Measurements from ENCODE around the gene INIP. TPM values are rescaled to one million over a fixed set of nuclear protein-coding genes. Genes with fewer than 3 reads are reported as not detected.

INIP gene, protein sequence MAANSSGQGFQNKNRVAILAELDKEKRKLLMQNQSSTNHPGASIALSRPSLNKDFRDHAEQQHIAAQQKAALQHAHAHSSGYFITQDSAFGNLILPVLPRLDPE
- 43.0 TPM for polyA plus RNA-seq

DNA sequence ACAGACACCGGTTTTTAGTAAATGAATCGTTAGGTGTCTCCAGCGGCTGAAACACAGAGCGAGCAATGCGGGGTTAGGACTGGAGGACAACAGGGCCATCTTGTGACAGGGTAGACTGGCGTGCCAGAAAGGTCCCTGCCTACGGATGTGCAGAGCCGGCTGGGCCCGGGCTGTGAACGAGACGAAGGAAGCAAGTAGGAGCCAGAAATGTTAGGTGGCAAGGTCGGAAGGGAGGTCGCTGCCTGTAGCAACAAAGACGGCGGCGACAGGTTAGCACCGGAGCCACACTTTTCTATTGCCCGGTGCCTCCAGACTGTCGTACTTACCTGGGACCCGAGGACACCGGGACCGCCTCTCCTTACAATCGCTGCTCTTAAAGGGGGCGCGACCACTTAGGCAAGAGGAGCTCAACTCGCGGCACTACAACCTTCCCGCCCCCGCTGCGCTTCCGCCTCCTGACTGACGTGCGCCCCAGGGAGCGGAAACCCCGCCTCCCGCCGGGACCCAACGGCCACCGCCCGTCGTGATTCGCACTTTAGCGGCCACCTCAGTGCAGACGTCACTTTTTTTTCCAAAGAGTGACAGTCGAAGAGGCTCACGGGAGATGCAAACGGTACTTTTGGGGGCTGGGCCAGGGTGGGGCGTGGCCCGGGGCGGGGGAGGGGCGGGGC lies at the start of gene INIP:
Gene INIP (minus strand): TSS at position 457 of the 671 bp plus-strand sequence. CDS start 1,632 bp downstream, outside the sequence.
- Mint-ChIP-seq H3K27ac (peak within 1 kb of the TSS; percentile 94 to 98 (median 95)), H3K27me3 (no peaks in the 10 kb centered on the region), H3K4me3 (peak within 1 kb of the TSS; percentile 94 to 100 (median 98)), H3K9me3 (no peaks in the 10 kb centered on the region), H3K4me1 (peaks cover 17 to 23% (median 18%) of the 10 kb centered on the region in 3 donors), H3K36me3 (peaks cover 7% of the 10 kb centered on the region)

DNA sequence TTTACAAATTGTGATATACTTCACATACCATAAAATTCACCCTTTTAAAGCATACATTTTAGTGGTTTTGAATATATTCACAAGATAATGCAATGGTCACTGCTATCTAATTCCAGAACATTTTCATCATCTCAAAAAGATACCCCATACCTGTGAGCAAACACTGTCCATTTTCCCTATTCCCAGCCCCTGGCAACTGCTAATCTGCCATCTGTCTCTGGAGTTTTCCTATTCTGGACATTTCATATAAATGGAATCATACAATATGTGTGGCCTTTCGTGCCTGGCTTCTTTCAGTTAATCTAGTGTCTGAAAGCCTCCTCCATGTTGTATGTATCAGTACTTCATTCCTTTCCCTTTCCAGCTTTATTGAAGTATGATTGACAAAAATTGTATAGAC lies 47.4 kb upstream of the INIP start:
- Mint-ChIP-seq H3K27ac (no peak overlapping the region), H3K4me1 (peaks cover 0 to 7% (median 2%) of the 10 kb centered on the region in 3 donors), H3K9me3 (peaks cover 0 to 7% (median 5%) of the 10 kb centered on the region in 3 donors), H3K4me3 (no peak overlapping the region), H3K27me3 (no peaks in the 10 kb centered on the region), H3K36me3 (peaks cover 2% of the 10 kb centered on the region)

DNA sequence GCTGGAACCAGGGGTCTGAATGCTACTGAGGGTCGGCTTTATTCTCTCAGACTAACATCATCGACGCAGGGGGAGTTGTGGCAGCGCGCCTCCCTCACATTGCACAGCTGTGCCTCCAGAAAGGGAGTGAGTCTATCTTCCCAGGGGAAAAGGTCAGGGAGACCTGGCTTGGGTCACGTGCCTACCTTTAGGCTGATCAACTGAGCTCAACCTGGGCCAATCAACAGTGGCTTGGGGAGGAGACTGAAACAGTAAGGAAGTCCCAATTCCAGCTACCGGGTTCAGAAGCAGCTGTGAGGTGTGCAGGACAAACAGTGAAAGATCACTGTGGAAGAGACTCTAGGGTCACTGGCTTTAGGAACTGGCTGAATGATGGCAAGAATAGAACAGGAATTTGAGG lies 46.9 kb upstream of the INIP start:
- Mint-ChIP-seq H3K9me3 (peaks cover 0 to 7% (median 5%) of the 10 kb centered on the region in 3 donors), H3K27ac (no peak overlapping the region), H3K4me1 (peaks cover 0 to 7% (median 2%) of the 10 kb centered on the region in 3 donors), H3K27me3 (no peaks in the 10 kb centered on the region), H3K4me3 (no peak overlapping the region), H3K36me3 (peaks cover 2% of the 10 kb centered on the region)

- H3K4me3 Mint-ChIP-seq: no peak overlapping the region
- peaks cover 2% of the 10 kb centered on the region for H3K36me3 Mint-ChIP-seq
- H3K9me3 Mint-ChIP-seq: peaks cover 0 to 7% (median 5%) of the 10 kb centered on the region in 3 donors
- H3K27me3 Mint-ChIP-seq: no peaks in the 10 kb centered on the region
- peaks cover 0 to 7% (median 2%) of the 10 kb centered on the region in 3 donors for H3K4me1 Mint-ChIP-seq
- no peak overlapping the region for H3K27ac Mint-ChIP-seq
Observed at GRCh38 chr9:112764344-112764743, 46.4 kb upstream of the INIP start.

DNA sequence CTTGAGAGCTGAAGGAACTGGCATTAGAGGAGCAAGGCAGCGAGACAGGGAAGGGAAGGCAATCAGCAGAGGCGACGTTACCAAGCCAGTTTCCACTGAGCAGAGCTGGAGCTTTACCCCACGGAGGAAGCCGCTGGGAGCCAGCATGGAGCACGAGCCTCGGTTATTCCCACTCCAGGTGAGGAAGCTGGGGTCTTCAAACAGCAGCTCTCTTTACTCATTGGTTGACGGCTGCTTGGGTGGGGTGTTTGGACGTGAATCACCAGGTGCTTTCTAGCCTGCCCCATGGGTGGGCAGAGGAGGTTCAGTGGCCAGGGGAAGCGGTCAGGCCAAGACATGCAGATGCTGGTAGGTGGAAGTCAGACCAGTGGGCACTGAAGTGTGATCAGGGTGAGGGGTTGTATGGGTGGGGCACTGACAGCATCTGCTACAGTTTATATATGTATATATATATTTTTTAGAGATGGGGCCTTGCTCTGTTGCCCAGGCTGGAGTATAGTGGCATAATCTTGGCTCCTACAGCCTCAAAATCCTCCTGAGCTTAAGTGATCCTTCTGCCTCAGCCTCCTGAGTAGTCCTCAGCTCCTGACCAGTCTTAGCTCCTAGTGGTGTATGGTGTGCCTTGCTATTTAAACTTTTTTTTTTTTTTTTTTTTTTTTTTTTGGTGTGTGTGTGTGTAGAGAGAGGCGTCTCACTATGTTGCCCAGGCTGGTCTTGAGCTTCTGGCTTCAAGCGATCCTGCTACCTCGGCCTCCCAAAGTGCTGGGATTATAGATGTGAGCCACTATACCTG lies 45.0 kb upstream of the INIP start:
- Mint-ChIP-seq H3K9me3 (peaks cover 0 to 7% (median 2%) of the 10 kb centered on the region in 3 donors), H3K4me1 (peaks cover 0 to 7% (median 2%) of the 10 kb centered on the region in 3 donors), H3K4me3 (peak overlapping the region in 1 of 4 donors; percentile 47), H3K27me3 (no peaks in the 10 kb centered on the region), H3K36me3 (peaks cover under 1% of the 10 kb centered on the region), H3K27ac (no peak overlapping the region)

DNA sequence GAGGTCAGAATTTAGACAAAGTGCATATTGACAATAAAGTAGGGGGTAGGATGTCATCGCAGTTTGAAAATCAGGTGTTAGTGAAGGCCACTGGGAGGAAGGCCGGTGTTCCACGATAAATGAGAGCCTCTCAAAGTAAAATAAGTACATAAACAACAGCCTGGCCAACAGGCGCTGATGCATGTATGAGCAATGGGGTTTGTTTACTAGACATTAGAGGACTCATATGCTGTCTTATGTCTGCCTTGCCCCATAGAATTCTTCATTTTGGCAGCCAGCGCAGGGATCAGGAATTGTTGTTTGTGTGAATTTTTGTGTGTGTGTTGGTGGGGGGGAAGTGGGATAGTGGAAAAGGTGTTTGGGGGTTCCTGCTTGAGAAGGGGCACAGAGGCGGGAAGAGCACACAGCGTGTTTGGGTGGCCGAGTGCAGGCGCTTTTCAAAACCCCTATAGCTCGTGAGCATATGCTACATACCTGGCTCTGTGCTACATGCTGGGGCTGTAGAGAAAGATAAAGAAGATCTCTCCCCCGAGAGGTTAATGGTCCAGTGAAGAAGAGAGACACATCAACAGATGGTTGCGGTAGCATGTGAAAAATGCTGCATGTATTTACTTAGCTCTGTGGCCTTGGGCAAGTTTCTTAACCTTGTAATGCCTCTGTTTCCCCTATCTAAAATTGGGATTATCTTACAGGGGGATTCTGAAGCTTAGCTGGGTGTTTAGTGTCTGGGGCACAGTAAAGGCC lies 44.2 kb upstream of the INIP start:
- Mint-ChIP-seq H3K4me1 (peaks cover 0 to 7% (median 2%) of the 10 kb centered on the region in 3 donors), H3K9me3 (peaks cover 0 to 7% (median 0%) of the 10 kb centered on the region in 3 donors), H3K36me3 (peaks cover 4% of the 10 kb centered on the region), H3K4me3 (peak overlapping the region in 1 of 4 donors; percentile 47), H3K27ac (no peak overlapping the region), H3K27me3 (no peaks in the 10 kb centered on the region)

DNA sequence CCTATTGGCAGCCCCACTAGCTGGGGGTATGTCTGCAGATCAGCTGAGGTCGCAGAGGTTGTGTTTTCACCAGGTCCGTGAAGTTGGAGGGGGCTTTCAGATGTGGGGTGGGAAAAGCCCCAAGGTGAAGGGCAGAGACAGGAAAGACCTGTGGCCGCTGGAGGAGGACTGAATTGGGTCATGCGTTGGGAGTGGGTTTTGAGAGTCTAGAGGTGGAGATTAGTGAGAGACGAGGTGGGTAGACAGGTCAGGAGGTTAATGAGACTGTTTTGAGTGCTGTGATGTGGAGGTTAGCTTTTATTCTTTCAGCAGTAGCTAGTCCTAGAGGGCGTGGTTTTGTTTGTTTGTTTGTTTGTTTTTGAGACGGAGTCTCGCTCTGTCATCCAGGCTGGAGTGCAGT lies 42.9 kb upstream of the INIP start:
- peaks cover 4% of the 10 kb centered on the region for H3K36me3 Mint-ChIP-seq
- H3K4me1 Mint-ChIP-seq: peaks cover 0 to 7% (median 2%) of the 10 kb centered on the region in 3 donors

GRCh38 chr9:112757940-112758339 lies 40.0 kb upstream of the INIP start:
- Mint-ChIP-seq H3K36me3 (peaks cover 6% of the 10 kb centered on the region), H3K27ac (no peak overlapping the region), H3K4me3 (no peak overlapping the region), H3K9me3 (no peaks in the 10 kb centered on the region), H3K27me3 (peaks cover 3% of the 10 kb centered on the region), H3K4me1 (peaks cover 6 to 12% (median 6%) of the 10 kb centered on the region in 3 donors)

More for the DNA sequence above, 42.9 kb upstream of the INIP start:
- H3K4me3 Mint-ChIP-seq: no peak overlapping the region
- H3K9me3 Mint-ChIP-seq: no peaks in the 10 kb centered on the region
- H3K27me3 Mint-ChIP-seq: no peaks in the 10 kb centered on the region
- H3K27ac Mint-ChIP-seq: no peak overlapping the region

GRCh38 chr9:112757282-112757883 lies 39.5 kb upstream of the INIP start:
- H3K4me1 Mint-ChIP-seq: peaks cover 6 to 14% (median 10%) of the 10 kb centered on the region in 3 donors
- no peak overlapping the region for H3K4me3 Mint-ChIP-seq
- peaks cover 3% of the 10 kb centered on the region for H3K27me3 Mint-ChIP-seq
- no peak overlapping the region for H3K27ac Mint-ChIP-seq
- H3K36me3 Mint-ChIP-seq: peaks cover 6% of the 10 kb centered on the region
- no peaks in the 10 kb centered on the region for H3K9me3 Mint-ChIP-seq

DNA sequence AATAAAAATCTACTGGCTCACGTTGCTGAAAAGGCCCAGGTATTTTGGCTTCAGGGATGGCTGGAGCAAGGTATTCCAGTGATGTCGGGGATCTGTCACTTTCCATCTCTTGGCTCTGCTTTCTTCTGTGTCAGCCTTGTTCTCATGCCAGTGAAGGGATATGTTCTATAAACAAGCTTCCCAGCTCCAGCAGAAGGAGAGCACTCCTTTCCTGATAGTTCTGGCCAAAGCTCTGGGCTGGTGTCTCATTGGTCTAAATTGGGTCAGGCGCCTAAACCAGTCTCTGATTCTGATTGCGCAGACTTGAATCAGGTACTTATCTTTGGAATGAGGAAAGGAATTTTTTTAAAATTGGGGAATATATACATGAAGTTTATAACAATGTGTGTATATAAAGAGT lies 37.8 kb upstream of the INIP start:
- Mint-ChIP-seq H3K36me3 (peaks cover 6% of the 10 kb centered on the region), H3K9me3 (no peaks in the 10 kb centered on the region), H3K4me3 (no peak overlapping the region), H3K27me3 (peaks cover 3% of the 10 kb centered on the region), H3K27ac (no peak overlapping the region), H3K4me1 (peaks cover 12 to 21% (median 13%) of the 10 kb centered on the region in 3 donors)

GRCh38 chr9:112755016-112755427 lies 37.1 kb upstream of the INIP start:
- H3K27ac Mint-ChIP-seq: peak overlapping the region in 1 of 3 donors; percentile 17

DNA sequence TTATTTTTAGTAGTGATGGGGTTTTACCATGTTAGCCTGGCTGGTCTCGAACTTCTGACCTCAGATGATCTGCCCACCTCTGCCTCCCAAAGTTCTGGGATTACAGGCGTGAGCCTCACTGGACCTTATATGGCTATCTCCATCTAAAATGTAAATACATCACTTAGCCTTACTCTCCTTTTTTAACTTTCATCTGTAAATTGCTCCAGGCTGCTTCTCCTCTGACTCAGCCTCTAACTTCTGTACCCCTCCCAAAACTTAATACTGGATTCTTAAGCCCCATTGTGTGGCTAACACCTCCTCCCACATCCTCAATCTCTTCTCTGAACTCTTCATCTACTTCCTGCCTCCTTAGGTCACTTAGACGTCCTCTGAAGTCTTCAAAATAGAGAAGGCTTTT lies 36.7 kb upstream of the INIP start:
- Mint-ChIP-seq H3K4me3 (peak overlapping the region; percentile 3 to 54 (median 18)), H3K9me3 (no peaks in the 10 kb centered on the region), H3K27ac (peak overlapping the region in 1 of 3 donors; percentile 17), H3K36me3 (peaks cover 6% of the 10 kb centered on the region), H3K27me3 (peaks cover 3% of the 10 kb centered on the region), H3K4me1 (peaks cover 19 to 29% (median 22%) of the 10 kb centered on the region in 3 donors)

More at GRCh38 chr9:112755016-112755427, 37.1 kb upstream of the INIP start:
- H3K9me3 Mint-ChIP-seq: no peaks in the 10 kb centered on the region
- H3K36me3 Mint-ChIP-seq: peaks cover 6% of the 10 kb centered on the region
- H3K4me1 Mint-ChIP-seq: peaks cover 15 to 24% (median 17%) of the 10 kb centered on the region in 3 donors
- H3K4me3 Mint-ChIP-seq: peak overlapping the region in 3 of 4 donors; percentile 10 to 54 (median 25)
- H3K27me3 Mint-ChIP-seq: peaks cover 3% of the 10 kb centered on the region

GRCh38 chr9:112753725-112754124 lies 35.8 kb upstream of the INIP start:
- peak overlapping the region in 1 of 4 donors; percentile 11 for H3K4me3 Mint-ChIP-seq
- peaks cover 19 to 35% (median 30%) of the 10 kb centered on the region in 3 donors for H3K4me1 Mint-ChIP-seq
- peak overlapping the region in 1 of 3 donors; percentile 2 for H3K27ac Mint-ChIP-seq

More at GRCh38 chr9:112753725-112754124, 35.8 kb upstream of the INIP start:
- peaks cover 6% of the 10 kb centered on the region for H3K36me3 Mint-ChIP-seq
- H3K27me3 Mint-ChIP-seq: peaks cover 3% of the 10 kb centered on the region
- H3K9me3 Mint-ChIP-seq: no peaks in the 10 kb centered on the region
